Umbilical cord (tissue), 2 donors: ENCODE measurements around the gene GABARAP. TPM values are rescaled to one million over a fixed set of nuclear protein-coding genes. Genes with fewer than 3 reads are reported as not detected.
"Not testable (repeated sequence)": the region's sequence is repeated elsewhere in the genome, so short reads cannot be mapped to it uniquely, and the experiment has no call there.

Source experiments
- DNase-seq: peaks from one replicate; pipeline ENCODE4 v3.0.0-alpha.2; 2015; ENCODE audit warnings: low spot score
- total RNA-seq: library from RNA; depleted of rRNA; stranded (reverse); fragments of >200 nt; gene quantifications from one replicate; pipeline ENCODE4 v1.2.3, GENCODE V29; 2014; ENCODE audit warnings: low replicate concordance; ENCODE audit not compliant: insufficient read depth

The GABARAP gene
- total RNA-seq, 1 donor from 2014 or later, result 240 TPM

- DNase-seq, result no peak
Observed at GRCh38 chr17:7260651-7261378, 18.6 kb upstream of the GABARAP start.

- DNase-seq, result no peak
Observed at GRCh38 chr17:7260151-7260550, 17.9 kb upstream of the GABARAP start.

GRCh38 chr17:7259555-7259889 lies 17.3 kb upstream of the GABARAP start:
- DNase-seq, result no peak

GRCh38 chr17:7258731-7259554 lies 16.7 kb upstream of the GABARAP start:
- DNase-seq, result no peak

GRCh38 chr17:7256766-7257456 lies 14.7 kb upstream of the GABARAP start:
- no peak for DNase-seq

- DNase-seq, result no peak
Observed at GRCh38 chr17:7254511-7254910, 12.3 kb upstream of the GABARAP start.

- DNase-seq, result no peak
Observed at GRCh38 chr17:7253082-7253481, 10.8 kb upstream of the GABARAP start.

- peak; percentile 97 for DNase-seq
Observed at GRCh38 chr17:7252176-7253043, 10.2 kb upstream of the GABARAP start, which contains the start of gene ELP5. ELP5 (plus strand) TSS chr17:7252215; CDS start chr17:7252551, 336 bp downstream.

- DNase-seq, result peak; percentile 100
Observed at GRCh38 chr17:7251661-7252175, 9.5 kb upstream of the GABARAP start, which contains the start of gene CTDNEP1. CTDNEP1 (minus strand) TSS chr17:7251734; CDS start chr17:7251296, 438 bp downstream.

GRCh38 chr17:7250695-7251627 lies 8.7 kb upstream of the GABARAP start:
- DNase-seq, result no peak

GRCh38 chr17:7249830-7250229 lies 7.6 kb upstream of the GABARAP start:
- DNase-seq, result no peak

GRCh38 chr17:7249214-7249613 lies 7.0 kb upstream of the GABARAP start:
- DNase-seq, result peak; percentile 0

GRCh38 chr17:7248796-7249195 lies 6.5 kb upstream of the GABARAP start:
- peak; percentile 1 for DNase-seq

GRCh38 chr17:7246779-7247178 lies 4.5 kb upstream of the GABARAP start:
- DNase-seq, result no peak

- not testable (repeated sequence) for DNase-seq
Observed at GRCh38 chr17:7243838-7244237, 1.6 kb upstream of the GABARAP start.

- DNase-seq, result no peak
Observed at GRCh38 chr17:7243453-7243729, 1.1 kb upstream of the GABARAP start.

- DNase-seq, result peak; percentile 98
Observed at GRCh38 chr17:7242717-7243452, 636 bp upstream of the GABARAP start.

GRCh38 chr17:7241090-7241733 lies 1.0 kb downstream of the GABARAP start:
- DNase-seq, result no peak

- DNase-seq, result no peak
Observed at GRCh38 chr17:7240375-7240774, 1.9 kb downstream of the GABARAP start.
